Loucy (cell line): Measurements from ENCODE around the gene NIP7.

Source experiments
- H2AFZ ChIP-seq: fragments of 200-600 bp; sonication (generic); 2 replicates; pipeline ENCODE4 v1.6.0; 2016; ENCODE audit warnings: antibody characterized with exemption, mild to moderate bottlenecking, low read length, moderate library complexity
- H3F3A ChIP-seq: fragments of 200-600 bp; 2 replicates; pipeline ENCODE4 v1.6.0; 2016; ENCODE audit warnings: antibody characterized with exemption, low read depth, mild to moderate bottlenecking
- H3K27me3 ChIP-seq: fragments of 200-600 bp; sonication (generic); 2 replicates; pipeline ENCODE4 v1.6.1; 2014; ENCODE audit warnings: low read length, mild to moderate bottlenecking; ENCODE audit not compliant: insufficient read depth, poor library complexity, severe bottlenecking
- H3K36me3 ChIP-seq: fragments of 200-600 bp; sonication (generic); 2 replicates; pipeline ENCODE4 v1.6.1; 2016; ENCODE audit warnings: low read length; ENCODE audit not compliant: insufficient read depth
- H3K4me1 ChIP-seq: fragments of 200-600 bp; sonication (generic); 2 replicates; pipeline ENCODE4 v1.5.1; 2014; ENCODE audit warnings: low read length, mild to moderate bottlenecking; ENCODE audit not compliant: insufficient read depth, poor library complexity, severe bottlenecking
- H3K4me2 ChIP-seq: fragments of 200-600 bp; sonication (generic); 2 replicates; pipeline ENCODE4 v1.6.0; 2014; ENCODE audit warnings: antibody characterized with exemption, low read length, low read depth, mild to moderate bottlenecking; ENCODE audit not compliant: poor library complexity, severe bottlenecking
- H3K4me3 ChIP-seq: fragments of 200-600 bp; sonication (generic); 2 replicates; pipeline ENCODE4 v1.5.1; 2014; ENCODE audit warnings: low read length, mild to moderate bottlenecking, mixed read lengths; ENCODE audit not compliant: poor library complexity, severe bottlenecking
- H3K79me2 ChIP-seq: fragments of 200-600 bp; sonication (generic); 2 replicates; pipeline ENCODE4 v1.6.1; 2014; ENCODE audit warnings: low read length; ENCODE audit not compliant: insufficient read depth
- H3K9ac ChIP-seq: fragments of 200-600 bp; sonication (generic); 2 replicates; pipeline ENCODE4 v1.6.0; 2014; ENCODE audit warnings: mild to moderate bottlenecking, low read depth, low read length, moderate library complexity; ENCODE audit not compliant: poor library complexity, severe bottlenecking
- H3K9me2 ChIP-seq: fragments of 200-600 bp; sonication (generic); replicated peaks from 2 replicates; pipeline ENCODE4 v1.6.1; 2016; ENCODE audit warnings: low read depth, low read length, mixed read lengths
- H3K9me3 ChIP-seq: fragments of 200-600 bp; sonication (generic); 2 replicates; pipeline ENCODE4 v1.6.1; 2014; ENCODE audit warnings: mild to moderate bottlenecking, antibody characterized with exemption, low read length, low read depth; ENCODE audit not compliant: insufficient read depth
- H4K20me1 ChIP-seq: fragments of 200-600 bp; sonication (generic); 2 replicates; pipeline ENCODE4 v1.6.0; 2014; ENCODE audit warnings: antibody characterized with exemption, low read length, mild to moderate bottlenecking; ENCODE audit not compliant: insufficient read depth, poor library complexity, severe bottlenecking
- EZH2phosphoT487 ChIP-seq: fragments of 200-600 bp; IDR thresholded peaks from 2 replicates; pipeline ENCODE4 v1.6.1; 2018; ENCODE audit warnings: antibody characterized with exemption, mild to moderate bottlenecking, moderate library complexity, borderline replicate concordance
- TF ChIP-seq, protein P1 (sequence below): fragments of 200-600 bp; sonication (generic); conservative IDR thresholded peaks from 2 replicates; pipeline ENCODE4 v1.5.1; 2014; ENCODE audit warnings: mild to moderate bottlenecking, antibody characterized with exemption, low read length

The NIP7 gene

DNA sequence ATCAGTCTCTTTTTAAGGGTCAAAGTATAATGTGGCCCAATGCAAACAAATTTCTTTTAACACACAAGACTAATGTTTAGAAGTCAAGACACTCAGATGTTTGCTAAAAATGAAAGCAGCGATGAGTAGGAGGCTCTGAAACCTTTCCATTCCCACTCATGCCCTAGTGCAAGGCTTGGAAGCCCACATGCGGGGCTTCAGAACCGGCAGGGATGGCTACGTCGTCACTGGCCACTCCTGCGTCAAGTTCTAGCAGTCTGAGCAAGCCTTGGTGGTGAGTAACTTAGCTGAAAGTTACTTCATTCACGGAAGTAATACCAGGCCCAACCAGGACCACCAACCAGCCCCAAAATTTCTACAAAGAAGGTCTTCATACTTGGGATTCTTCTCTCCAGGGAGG is 26.9 kb downstream of the NIP7 start:
- Histone ChIP-seq H2AFZ (no peak overlapping the region), H3F3A (no peaks in the 10 kb centered on the region), H3K9me2 (no peaks in the 10 kb centered on the region), H3K4me1 (peaks cover 3% of the 10 kb centered on the region), H3K4me2 (no peak overlapping the region), H4K20me1 (no peaks in the 10 kb centered on the region), H3K4me3 (no peak overlapping the region), H3K9me3 (no peaks in the 10 kb centered on the region), H3K36me3 (peaks cover 62% of the 10 kb centered on the region; the same call in 1 of the 2 replicates), H3K27me3 (no peaks in the 10 kb centered on the region), H3K79me2 (no peaks in the 10 kb centered on the region), H3K9ac (no peak overlapping the region)
- TF ChIP-seq, protein P1, sequence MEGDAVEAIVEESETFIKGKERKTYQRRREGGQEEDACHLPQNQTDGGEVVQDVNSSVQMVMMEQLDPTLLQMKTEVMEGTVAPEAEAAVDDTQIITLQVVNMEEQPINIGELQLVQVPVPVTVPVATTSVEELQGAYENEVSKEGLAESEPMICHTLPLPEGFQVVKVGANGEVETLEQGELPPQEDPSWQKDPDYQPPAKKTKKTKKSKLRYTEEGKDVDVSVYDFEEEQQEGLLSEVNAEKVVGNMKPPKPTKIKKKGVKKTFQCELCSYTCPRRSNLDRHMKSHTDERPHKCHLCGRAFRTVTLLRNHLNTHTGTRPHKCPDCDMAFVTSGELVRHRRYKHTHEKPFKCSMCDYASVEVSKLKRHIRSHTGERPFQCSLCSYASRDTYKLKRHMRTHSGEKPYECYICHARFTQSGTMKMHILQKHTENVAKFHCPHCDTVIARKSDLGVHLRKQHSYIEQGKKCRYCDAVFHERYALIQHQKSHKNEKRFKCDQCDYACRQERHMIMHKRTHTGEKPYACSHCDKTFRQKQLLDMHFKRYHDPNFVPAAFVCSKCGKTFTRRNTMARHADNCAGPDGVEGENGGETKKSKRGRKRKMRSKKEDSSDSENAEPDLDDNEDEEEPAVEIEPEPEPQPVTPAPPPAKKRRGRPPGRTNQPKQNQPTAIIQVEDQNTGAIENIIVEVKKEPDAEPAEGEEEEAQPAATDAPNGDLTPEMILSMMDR = no peak
- TF ChIP-seq EZH2phosphoT487 = no peak

DNA sequence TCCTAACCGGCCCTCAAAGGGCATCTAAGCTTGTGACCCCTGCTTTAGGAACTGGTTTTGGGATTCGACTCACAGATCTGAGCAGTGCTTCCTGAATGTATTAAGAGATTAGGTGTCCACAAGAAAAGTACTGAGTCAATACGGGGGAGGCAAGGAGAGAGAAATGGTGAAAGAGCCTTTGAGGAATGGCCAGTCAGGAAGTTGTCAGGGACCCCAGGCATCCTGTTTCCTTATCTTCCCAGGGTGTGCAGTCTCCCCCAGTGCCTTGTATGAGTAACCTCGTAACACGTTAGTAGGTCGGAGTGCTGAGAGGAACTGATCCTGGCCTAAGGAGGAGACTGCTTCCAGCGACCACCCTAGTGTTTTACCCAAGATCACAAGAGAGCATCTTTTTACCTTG is 28.4 kb downstream of the NIP7 start:
- no peaks in the 10 kb centered on the region for H3K9me2 ChIP-seq
- H3K9me3 ChIP-seq = no peaks in the 10 kb centered on the region
- no peak overlapping the region for H3K4me2 ChIP-seq
- peaks cover 62% of the 10 kb centered on the region; the same call in 1 of the 2 replicates for H3K36me3 ChIP-seq
- H4K20me1 ChIP-seq = no peaks in the 10 kb centered on the region
- no peak overlapping the region for H2AFZ ChIP-seq
- peaks cover 3% of the 10 kb centered on the region for H3K4me1 ChIP-seq
- H3F3A ChIP-seq = no peaks in the 10 kb centered on the region
- TF ChIP-seq EZH2phosphoT487 = no peak
- H3K9ac ChIP-seq = no peak overlapping the region
- H3K4me3 ChIP-seq = no peak overlapping the region
- H3K79me2 ChIP-seq = no peaks in the 10 kb centered on the region
- H3K27me3 ChIP-seq = no peaks in the 10 kb centered on the region

DNA sequence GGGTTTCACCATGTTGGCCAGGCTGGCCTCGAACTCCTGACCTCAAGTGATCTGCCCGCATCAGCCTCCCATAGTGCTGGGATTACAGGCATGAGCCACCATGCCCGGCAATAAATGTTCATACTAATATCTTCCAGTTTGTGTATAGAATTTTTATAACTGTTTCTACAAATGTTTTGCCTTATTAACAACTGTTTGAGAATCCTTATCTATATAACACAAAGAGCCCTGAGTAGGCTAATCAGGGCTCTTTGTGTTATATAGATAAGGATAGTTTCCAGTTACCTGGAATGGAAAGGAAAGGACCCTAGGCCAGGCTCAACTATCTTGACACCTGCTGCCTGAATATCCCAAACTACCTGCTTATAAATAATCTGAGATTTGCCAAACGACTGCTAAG is 29.3 kb downstream of the NIP7 start:
- Histone ChIP-seq H3F3A (no peaks in the 10 kb centered on the region), H3K9me2 (no peaks in the 10 kb centered on the region), H3K4me3 (no peak overlapping the region), H3K4me2 (no peak overlapping the region), H3K36me3 (peaks cover 58% of the 10 kb centered on the region; the same call in 1 of the 2 replicates), H2AFZ (no peak overlapping the region), H3K9ac (no peak overlapping the region), H3K9me3 (no peaks in the 10 kb centered on the region), H3K27me3 (no peaks in the 10 kb centered on the region), H3K79me2 (0 out of 2 replicates have a peak, but pooled peaks cover under 1% of the 10 kb centered on the region), H3K4me1 (peaks cover 3% of the 10 kb centered on the region), H4K20me1 (no peaks in the 10 kb centered on the region)
- TF ChIP-seq EZH2phosphoT487 = no peak
- TF ChIP-seq, protein P1 = no peak

DNA sequence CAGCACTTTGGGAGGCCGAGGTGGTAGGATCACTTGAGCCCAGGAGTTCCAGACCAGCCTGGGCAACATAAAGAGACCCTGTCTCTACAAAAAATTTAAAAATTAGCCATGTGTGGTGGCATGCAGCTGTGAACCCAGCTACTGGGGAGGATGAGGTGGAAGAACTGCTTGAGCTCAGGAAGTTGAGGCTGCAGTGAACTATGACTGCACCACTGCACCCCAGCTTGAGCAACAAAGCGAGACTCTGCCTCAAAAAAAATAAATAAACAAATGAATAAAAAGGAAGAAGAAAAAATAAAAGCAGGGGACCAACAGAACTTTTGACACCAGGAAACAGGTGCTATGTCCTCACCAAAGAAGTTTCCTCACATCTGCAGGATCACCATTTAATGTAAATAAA is 32.0 kb downstream of the NIP7 start:
- Histone ChIP-seq H3K4me3 (no peak overlapping the region), H3K36me3 (peaks cover 39% of the 10 kb centered on the region; the same call in 1 of the 2 replicates), H3K9ac (no peak overlapping the region), H3F3A (no peaks in the 10 kb centered on the region), H2AFZ (no peak overlapping the region), H3K4me1 (peaks cover 3% of the 10 kb centered on the region), H3K4me2 (no peak overlapping the region), H3K9me2 (no peaks in the 10 kb centered on the region), H3K79me2 (peaks cover 4% of the 10 kb centered on the region; the same call in 1 of the 2 replicates), H4K20me1 (no peaks in the 10 kb centered on the region), H3K9me3 (no peaks in the 10 kb centered on the region), H3K27me3 (no peaks in the 10 kb centered on the region)
- TF ChIP-seq EZH2phosphoT487 = no peak
- TF ChIP-seq, protein P1 = no peak
